HepG2 (cell line): Measurements from ENCODE around the gene SMARCB1. TPM values are rescaled to one million over a fixed set of nuclear protein-coding genes. Genes with fewer than 3 reads are reported as not detected.

Source experiments
- BRF2 ChIP-seq: sonication (generic); formaldehyde crosslinking; IDR thresholded peaks from 2 replicates; pipeline ENCODE4 v1.8.1; 2022; ENCODE audit warnings: mild to moderate bottlenecking, missing genetic modification reagents
- CBX2 ChIP-seq, 2 experiments: fragments of 200-600 bp in 1 of 2; sonication (generic); formaldehyde crosslinking in 1 of 2; IDR thresholded peaks; 2 replicates each; pipeline versions ENCODE4 v1.7.0 to v1.8.1; 2018 to 2022; ENCODE audit warnings: low read depth in 2 of 2, low read length in 1 of 2, mild to moderate bottlenecking in 1 of 2, missing genetic modification reagents in 1 of 2
- HBP1 ChIP-seq: IDR thresholded peaks from 2 replicates; pipeline ENCODE4 v1.6.1; 2016; ENCODE audit warnings: low read depth, control low read depth
- KDM5B ChIP-seq: sonication (generic); formaldehyde crosslinking; IDR thresholded peaks from 2 replicates; pipeline ENCODE4 v1.4.0; 2020; ENCODE audit warnings: missing genetic modification reagents, mild to moderate bottlenecking, borderline replicate concordance
- NCOR1 ChIP-seq: fragments of 200-600 bp; sonication (generic); IDR thresholded peaks from 2 replicates; pipeline ENCODE4 v1.7.0; 2017; ENCODE audit warnings: antibody characterized with exemption, low read length, borderline replicate concordance
- RERE ChIP-seq: IDR thresholded peaks from 2 replicates; pipeline ENCODE4 v1.6.1; 2016; ENCODE audit warnings: low read depth, missing genetic modification reagents, missing compliant biosample characterization
- SP5 ChIP-seq: IDR thresholded peaks from 2 replicates; pipeline ENCODE4 v1.6.1; 2016; ENCODE audit warnings: low read depth, borderline replicate concordance
- TBP ChIP-seq: sonication (generic); formaldehyde crosslinking; IDR thresholded peaks from 2 replicates; pipeline ENCODE4 v1.5.0; 2020; ENCODE audit warnings: missing genetic modification reagents
- TEAD3 ChIP-seq: optimal IDR thresholded peaks from 2 replicates; pipeline ENCODE3; 2016; ENCODE audit warnings: borderline replicate concordance
- TMF1 ChIP-seq: sonication (generic); formaldehyde crosslinking; IDR thresholded peaks from 2 replicates; pipeline ENCODE4 v1.8.1; 2022; ENCODE audit warnings: low read depth, missing genetic modification reagents
- ZBED4 ChIP-seq: sonication (generic); formaldehyde crosslinking; IDR thresholded peaks from 2 replicates; pipeline ENCODE4 v1.4.0; 2020; ENCODE audit warnings: missing genetic modification reagents, borderline replicate concordance
- ZBTB21 ChIP-seq: sonication (generic); formaldehyde crosslinking; IDR thresholded peaks from 2 replicates; pipeline ENCODE4 v1.4.0; 2020; ENCODE audit warnings: missing genetic modification reagents
- ZFP36L2 ChIP-seq: sonication (generic); formaldehyde crosslinking; IDR thresholded peaks from 2 replicates; pipeline ENCODE4 v1.4.0; 2020; ENCODE audit warnings: missing genetic modification reagents
- ZNF552 ChIP-seq: sonication (generic); formaldehyde crosslinking; IDR thresholded peaks from 2 replicates; pipeline ENCODE4 v1.9.0; 2022; ENCODE audit warnings: missing genetic modification reagents, mild to moderate bottlenecking, borderline replicate concordance
- ZNF605 ChIP-seq: sonication (generic); formaldehyde crosslinking; IDR thresholded peaks from 2 replicates; pipeline ENCODE4 v1.8.0; 2022; ENCODE audit warnings: mild to moderate bottlenecking, missing genetic modification reagents
- polyA plus RNA-seq, 8 experiments: library from polyadenylated mRNA; depleted of rRNA in 3 of 8; stranded (reverse) in 7 of 8; unstranded in 1 of 8; fragments of >200 nt; fragmentation: Illumina TruSeq in 4 of 8; extraction: Trizol in 4 of 8; gene quantifications; 2 replicates each; pipeline versions ENCODE4 v1.2.1 to v1.2.3, GENCODE V29; 2011 to 2016; ENCODE audit warnings: low read depth in 4 of 8, missing spikeins in 1 of 8, mixed read lengths in 1 of 8; ENCODE audit not compliant: insufficient read depth in 1 of 8
- total RNA-seq, 5 experiments: library from RNA; depleted of rRNA; stranded (reverse); fragments of >200 nt; fragmentation: Illumina TruSeq; extraction: Trizol; gene quantifications; 2 replicates each; pipeline ENCODE4 v1.2.3, GENCODE V29; 2016; ENCODE audit warnings: low read depth in 1 of 5

SMARCB1 gene
- total and polyA plus RNA-seq, 2 of the 13 experiments (the other 11 are each of a cell fraction or from before 2014, with no cell fraction given), result 74.0 to 166 TPM

GRCh38 chr22:23767673-23768548 lies 18.9 kb upstream of the SMARCB1 start, which contains the start of gene CHCHD10 (continued):
- no peak for TF ChIP-seq RERE (CRISPR knock-in tag)
- no peak for TF ChIP-seq ZBED4 (CRISPR knock-in tag)
- no peak for TF ChIP-seq ZBTB21 (CRISPR knock-in tag)
- TF ChIP-seq KDM5B, result peak; percentile 19; the same call in 1 of the 2 replicates
- TF ChIP-seq TMF1 (CRISPR knock-in tag), result peak; percentile 44; the same call in 1 of the 2 replicates
- TF ChIP-seq ZFP36L2 (CRISPR knock-in tag), result no peak
- TF ChIP-seq TBP, result no peak
- TF ChIP-seq CBX2 (IDR thresholded peaks at IDR 0.05; ENCODE audit: low read depth, low read length), result no peak
- no peak for TF ChIP-seq CBX2 (CRISPR knock-in tag; IDR thresholded peaks at IDR 0.05; ENCODE audit: low read depth)
- TF ChIP-seq HBP1, result no peak
- TF ChIP-seq ZNF605 (CRISPR knock-in tag), result no peak; the same call in 1 of the 2 replicates
- TF ChIP-seq BRF2 (CRISPR knock-in tag), result peak; percentile 83; the same call in 1 of the 2 replicates
- TF ChIP-seq NCOR1, result peak; percentile 13; the same call in 1 of the 2 replicates
- no peak for TF ChIP-seq SP5 (CRISPR knock-in tag)
- no peak for TF ChIP-seq ZNF552 (CRISPR knock-in tag)
- TF ChIP-seq TEAD3 (CRISPR knock-in tag), result no peak
